ENCODE results near the gene FAM240A.

FAM240A gene

GRCh38 chr3:46628901-46629369 lies 16.6 kb downstream of the FAM240A start:
- peak; percentile 27 to 38 for DNase-seq

GRCh38 chr3:46629551-46630517 lies 17.5 kb downstream of the FAM240A start:
- DNase-seq: peak; percentile 61 to 78

- DNase-seq: no peak
These were observed 20.5 kb downstream of the FAM240A start for GRCh38 chr3:46632792-46633191.

DNA sequence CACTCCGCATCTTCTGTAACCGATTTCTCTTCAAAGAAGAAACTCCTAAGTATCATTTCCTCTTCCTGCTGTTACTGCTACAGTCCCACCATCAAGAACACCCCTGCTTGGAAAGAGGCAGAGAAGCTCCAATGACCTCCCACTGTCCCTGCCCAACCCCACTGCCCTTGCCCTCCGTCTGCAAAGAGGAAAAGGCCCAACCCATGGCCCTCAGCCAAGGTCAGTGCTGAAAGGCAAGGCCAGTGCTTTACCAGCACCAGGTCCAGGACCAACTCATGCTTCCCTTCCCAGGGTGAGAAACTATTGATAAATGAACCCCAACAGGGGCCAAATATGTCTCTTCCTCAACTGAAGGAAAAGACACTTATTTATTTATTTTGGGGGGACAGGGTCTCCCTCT lies 22.5 kb downstream of the FAM240A start:
- DNase-seq: no peak

DNA sequence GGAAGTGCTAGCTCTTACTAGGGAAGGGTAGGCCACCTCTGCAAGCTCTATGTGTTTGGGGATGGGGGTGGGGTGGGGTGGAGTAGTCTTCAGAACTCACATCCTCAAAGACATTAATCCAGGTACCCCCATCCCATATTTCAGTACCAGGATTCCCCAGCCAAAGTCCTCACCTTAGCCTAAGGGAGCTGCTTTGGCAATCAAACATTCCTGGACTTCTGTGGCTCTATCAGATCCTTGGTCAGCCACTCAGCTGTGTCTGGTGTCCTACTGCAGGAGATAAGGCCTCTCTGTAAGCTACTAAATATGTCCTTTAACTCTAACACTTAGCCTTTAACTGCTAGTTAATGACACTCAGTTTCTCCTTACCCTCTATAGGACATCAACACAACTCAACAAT lies 26.9 kb downstream of the FAM240A start:
- no peak for DNase-seq

- DNase-seq: no peak
These were observed 28.6 kb downstream of the FAM240A start for GRCh38 chr3:46640927-46641326.

DNA sequence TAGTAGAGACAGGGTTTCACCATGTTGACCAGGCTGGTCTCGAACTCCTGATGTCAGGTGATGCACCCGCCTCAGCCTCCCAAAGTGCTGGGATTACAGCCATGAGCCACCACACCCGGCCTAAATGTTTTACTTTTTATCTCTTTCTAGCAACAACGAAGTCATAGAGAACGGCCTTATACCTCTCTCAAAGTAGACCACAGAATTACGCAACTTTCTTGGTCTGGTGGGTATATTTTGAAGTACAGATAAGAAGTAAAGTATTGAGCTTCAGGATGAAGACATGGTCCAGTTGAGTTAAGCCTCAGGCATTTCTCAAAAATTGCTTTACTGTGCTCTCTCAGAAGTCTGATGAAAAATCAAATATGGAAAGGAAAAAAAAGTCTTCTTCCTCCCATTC lies 30.6 kb downstream of the FAM240A start:
- no peak for DNase-seq

DNA sequence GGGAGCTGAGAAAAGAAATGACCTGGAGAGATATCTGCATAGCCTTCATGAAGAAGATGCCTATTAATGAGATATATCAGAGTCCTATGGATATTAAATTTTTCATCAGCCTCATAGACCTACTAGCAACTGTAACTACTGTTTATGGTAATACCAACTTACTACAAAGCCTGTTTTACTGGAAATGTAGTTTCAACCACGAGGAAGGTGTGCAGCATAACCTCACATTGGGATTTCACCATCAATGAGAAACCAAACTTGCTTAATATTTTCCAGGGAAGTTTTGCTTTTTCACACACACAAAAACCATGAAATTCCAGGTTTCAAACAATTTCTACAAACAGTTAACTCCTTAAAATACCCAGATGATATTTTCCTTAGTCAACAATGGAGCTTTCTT lies 31.4 kb downstream of the FAM240A start:
- DNase-seq: no peak

GRCh38 chr3:46646700-46647099 lies 34.4 kb downstream of the FAM240A start:
- DNase-seq: no peak

DNA sequence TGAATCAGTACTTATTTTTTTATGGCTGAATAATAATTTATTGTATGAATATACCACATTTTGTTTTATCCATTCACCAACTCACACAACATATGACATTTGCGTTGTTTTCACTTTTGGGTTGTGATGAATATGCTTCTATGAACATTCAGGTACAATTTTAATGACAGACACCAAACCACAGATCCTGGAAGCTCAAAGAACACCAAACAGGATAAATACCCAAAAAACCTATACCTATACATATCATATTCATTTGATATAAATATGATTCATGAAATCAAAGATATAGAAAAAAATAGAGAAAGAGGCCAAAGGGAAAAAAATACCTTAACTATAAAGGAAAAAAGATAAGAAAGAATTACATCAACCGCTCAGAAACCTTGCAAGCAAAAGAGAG lies 35.8 kb downstream of the FAM240A start:
- DNase-seq: no peak

- DNase-seq: no peak
These were observed 37.1 kb downstream of the FAM240A start for GRCh38 chr3:46649436-46649835.

DNA sequence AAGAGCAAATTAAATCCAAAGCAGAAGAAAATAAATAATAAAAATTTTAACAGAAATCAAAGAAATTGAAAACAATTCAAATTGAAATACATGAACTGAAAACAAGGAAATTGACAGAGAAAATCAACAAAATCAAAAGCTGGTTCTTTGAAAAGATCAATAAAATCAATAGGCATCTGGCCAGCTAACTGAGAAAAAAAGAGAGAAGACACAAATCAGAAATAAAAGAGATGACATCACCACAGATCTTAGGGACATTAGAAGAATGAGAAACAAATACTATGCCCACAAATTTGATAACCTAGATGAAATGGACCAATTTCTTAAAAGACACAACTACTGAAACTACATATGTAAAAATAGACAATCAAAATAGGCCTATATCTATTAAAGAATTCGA lies 38.8 kb downstream of the FAM240A start:
- DNase-seq: no peak

GRCh38 chr3:46655271-46655670 lies 42.9 kb downstream of the FAM240A start:
- DNase-seq: no peak

GRCh38 chr3:46656778-46657556 lies 44.6 kb downstream of the FAM240A start:
- no peak for DNase-seq

DNA sequence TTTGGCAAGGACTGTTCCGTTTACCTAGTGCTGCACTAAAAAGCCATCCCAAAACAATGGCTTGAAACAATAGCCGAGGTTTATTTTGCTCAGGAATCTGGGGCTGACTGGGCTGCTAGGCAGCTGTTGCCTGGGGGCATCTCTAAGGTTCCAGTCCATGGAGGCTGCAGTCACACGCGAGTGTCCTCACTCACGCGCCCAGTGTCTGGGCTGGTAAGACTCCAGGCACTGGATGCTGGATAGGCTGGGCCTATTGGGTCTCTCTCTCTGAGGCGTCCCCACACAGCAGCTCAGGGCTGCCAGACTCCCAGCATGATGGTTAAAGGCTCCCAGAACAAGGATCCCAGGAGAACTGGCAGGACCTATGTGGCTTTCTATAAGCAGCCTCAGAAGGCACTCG lies 47.0 kb downstream of the FAM240A start:
- no peak for DNase-seq

GRCh38 chr3:46660003-46660402 lies 47.7 kb downstream of the FAM240A start:
- no peak for DNase-seq

DNA sequence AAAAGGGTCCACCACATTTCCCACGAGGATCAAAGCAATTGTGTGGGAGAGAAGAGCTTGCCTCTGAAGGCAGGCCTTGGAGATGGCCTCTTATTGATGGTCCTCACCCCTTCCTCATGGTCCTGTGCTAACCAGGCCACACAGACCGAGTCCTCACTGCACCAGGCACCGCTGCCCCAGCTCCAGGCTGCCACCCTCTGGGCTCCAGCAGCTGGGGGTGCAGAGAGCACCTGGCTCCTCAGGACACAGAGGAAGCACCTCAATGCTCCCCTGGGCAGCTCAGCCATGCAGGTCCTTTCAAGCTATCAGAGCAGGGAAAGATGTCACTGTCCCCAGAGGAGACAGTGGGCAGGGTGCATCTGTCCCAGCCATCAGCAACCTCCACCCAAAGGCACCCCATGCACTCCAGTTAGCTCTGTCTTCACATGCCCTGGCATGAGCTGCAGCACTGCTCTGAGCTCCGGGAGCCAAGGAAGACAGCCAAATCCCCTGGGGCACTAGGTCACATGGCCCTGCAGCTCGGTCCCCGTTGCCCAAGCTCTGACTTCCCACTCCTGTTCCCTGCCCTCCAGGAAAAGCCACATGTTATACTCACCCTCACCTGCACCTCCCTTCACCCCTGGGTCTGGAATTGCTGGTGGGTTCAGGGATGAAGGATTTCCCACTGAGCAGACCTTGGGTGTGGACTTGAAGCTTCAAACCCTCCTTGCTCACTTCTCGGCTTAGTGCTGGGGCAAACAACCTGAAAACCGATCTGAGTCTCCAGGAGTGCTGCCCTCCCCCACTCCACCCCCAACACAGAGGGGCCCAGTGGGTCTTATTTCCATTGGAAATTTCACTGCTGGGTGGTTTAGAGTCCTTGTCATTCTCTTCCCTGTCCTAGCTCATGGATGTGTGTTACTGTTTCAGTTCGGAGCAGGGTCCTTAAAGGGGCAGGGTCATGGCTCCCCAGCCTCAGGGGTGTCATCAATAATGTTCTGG lies 48.5 kb downstream of the FAM240A start:
- no peak for DNase-seq

GRCh38 chr3:46661776-46662766 lies 49.7 kb downstream of the FAM240A start:
- no peak for DNase-seq

GRCh38 chr3:46662771-46663551 lies 50.6 kb downstream of the FAM240A start:
- DNase-seq: peak; percentile 34

DNA sequence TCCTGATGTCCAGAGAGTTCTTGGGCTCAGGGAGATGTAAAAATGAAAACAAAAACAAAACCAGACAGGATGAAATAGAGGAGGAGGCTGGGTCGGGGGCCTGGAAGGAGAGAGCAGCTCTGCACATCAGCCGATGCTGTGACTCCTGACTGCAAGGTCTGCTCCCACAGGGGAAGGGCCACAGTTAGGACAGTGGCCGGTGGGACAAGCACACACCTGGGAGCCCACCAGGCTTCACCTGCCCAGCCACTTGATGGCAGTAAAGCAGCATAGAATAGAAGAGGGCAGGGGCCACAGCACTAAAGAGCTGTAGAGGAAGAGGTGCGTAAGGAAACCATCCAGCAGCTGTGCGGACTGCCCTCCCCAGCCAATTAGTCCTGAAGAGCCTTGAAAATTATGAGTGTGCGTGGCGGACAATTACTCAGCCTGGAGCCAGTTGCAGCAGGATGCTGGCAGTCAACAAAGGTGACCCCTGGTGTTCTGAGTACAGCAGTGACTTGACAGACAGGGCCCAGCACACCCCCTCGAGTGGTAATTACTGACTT lies 51.3 kb downstream of the FAM240A start:
- no peak for DNase-seq

Measured in hippocampal formation (tissue), 2 donors.